Esophagus muscularis mucosa (tissue), 3 donors: ENCODE results near the gene GATM.

ENCODE experiments used
- EP300 ChIP-seq: sonication (generic); formaldehyde crosslinking; IDR thresholded peaks from one replicate; pipeline ENCODE4 v1.6.1; 2017; ENCODE audit warnings: antibody characterized with exemption
- TF ChIP-seq, protein P1 (sequence below), 3 experiments: fragments of 200-600 bp in 2 of 3; fragments of 450-650 bp in 1 of 3; sonication (generic) in 2 of 3; IDR thresholded peaks; one replicate each; pipeline ENCODE4 v1.5.1; 2017 to 2019; ENCODE audit warnings: antibody characterized with exemption in 3 of 3, mild to moderate bottlenecking in 2 of 3, moderate library complexity in 1 of 3

DNA sequence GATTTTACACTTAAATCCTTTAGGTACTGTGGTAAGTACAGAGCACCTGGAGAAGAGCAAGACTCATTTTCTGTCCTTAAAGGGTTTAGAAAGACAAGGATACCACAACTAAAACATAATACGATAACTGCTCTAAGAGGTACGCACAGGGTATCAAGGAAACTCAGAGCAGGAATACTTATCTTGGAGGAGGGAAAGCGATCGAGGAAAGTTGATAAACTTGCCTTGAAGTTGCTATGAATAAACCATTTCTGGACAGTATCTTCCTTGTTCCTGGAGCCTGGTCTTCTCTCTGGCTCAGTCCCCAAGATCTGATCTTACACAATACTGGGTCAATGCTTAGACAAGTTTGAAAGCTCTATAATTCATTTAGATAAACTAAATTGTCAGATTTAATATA lies 17.6 kb upstream of the GATM start:
- TF ChIP-seq, protein P1, sequence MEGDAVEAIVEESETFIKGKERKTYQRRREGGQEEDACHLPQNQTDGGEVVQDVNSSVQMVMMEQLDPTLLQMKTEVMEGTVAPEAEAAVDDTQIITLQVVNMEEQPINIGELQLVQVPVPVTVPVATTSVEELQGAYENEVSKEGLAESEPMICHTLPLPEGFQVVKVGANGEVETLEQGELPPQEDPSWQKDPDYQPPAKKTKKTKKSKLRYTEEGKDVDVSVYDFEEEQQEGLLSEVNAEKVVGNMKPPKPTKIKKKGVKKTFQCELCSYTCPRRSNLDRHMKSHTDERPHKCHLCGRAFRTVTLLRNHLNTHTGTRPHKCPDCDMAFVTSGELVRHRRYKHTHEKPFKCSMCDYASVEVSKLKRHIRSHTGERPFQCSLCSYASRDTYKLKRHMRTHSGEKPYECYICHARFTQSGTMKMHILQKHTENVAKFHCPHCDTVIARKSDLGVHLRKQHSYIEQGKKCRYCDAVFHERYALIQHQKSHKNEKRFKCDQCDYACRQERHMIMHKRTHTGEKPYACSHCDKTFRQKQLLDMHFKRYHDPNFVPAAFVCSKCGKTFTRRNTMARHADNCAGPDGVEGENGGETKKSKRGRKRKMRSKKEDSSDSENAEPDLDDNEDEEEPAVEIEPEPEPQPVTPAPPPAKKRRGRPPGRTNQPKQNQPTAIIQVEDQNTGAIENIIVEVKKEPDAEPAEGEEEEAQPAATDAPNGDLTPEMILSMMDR (IDR thresholded peaks at IDR 0.05) = no peak
- no peak for TF ChIP-seq EP300
